H1 (cell line): Measurements from ENCODE around the gene ADGRD2. TPM values are rescaled to one million over a fixed set of nuclear protein-coding genes. Genes with fewer than 3 reads are reported as not detected.

ENCODE experiments used
- CTCF ChIA-PET: fragments of 300-600 bp; sonication (Branson Sonifier 250); formaldehyde crosslinking; loops from one replicate; lab custom pipeline; 2021; ENCODE audit not compliant: partially characterized antibody; lab: Charles Lee
- POLR2A ChIA-PET: fragments of 300-600 bp; sonication (Branson Sonifier 250); formaldehyde crosslinking; loops from one replicate; lab custom pipeline; 2021; ENCODE audit warnings: inconsistent platforms; ENCODE audit not compliant: partially characterized antibody; lab: Charles Lee
- DNase-seq, 2 experiments: peaks; one replicate each; pipeline versions ENCODE4 v3.0.0 to v3.0.0-alpha.2; 2010 to 2022; ENCODE audit warnings: low spot score in 2 of 2, low read depth in 1 of 2, mixed read lengths in 1 of 2
- FAIRE-seq: peaks from 2 replicates; lab custom pipeline; 2011; peaks lifted over from hg19 to GRCh38; lab: Jason Lieb, UNC
- H2AFZ ChIP-seq: 2 replicates; pipeline ENCODE4 v1.8.1; 2012; ENCODE audit warnings: low read length, inconsistent platforms
- H2AK5ac ChIP-seq: 2 replicates; pipeline ENCODE4 v1.6.1; 2013; ENCODE audit warnings: low read depth, low read length
- H2BK120ac ChIP-seq: replicated peaks from 2 replicates; pipeline ENCODE3; 2013; ENCODE audit warnings: low read depth, low read length, inconsistent platforms
- H2BK12ac ChIP-seq: 2 replicates; pipeline ENCODE4 v1.6.1; 2013; ENCODE audit warnings: low read depth, low read length
- H2BK15ac ChIP-seq: 2 replicates; pipeline ENCODE4 v1.6.1; 2013; ENCODE audit warnings: low read length
- H2BK20ac ChIP-seq: 2 replicates; pipeline ENCODE4 v1.6.1; 2013; ENCODE audit warnings: low read length
- H2BK5ac ChIP-seq: 2 replicates; pipeline ENCODE4 v1.6.1; 2013; ENCODE audit warnings: low read depth, low read length
- H3K14ac ChIP-seq: 2 replicates; pipeline ENCODE4 v1.6.1; 2013; ENCODE audit warnings: inconsistent platforms; ENCODE audit not compliant: insufficient read length
- H3K18ac ChIP-seq: 2 replicates; pipeline ENCODE4 v1.6.1; 2013; ENCODE audit warnings: low read length; ENCODE audit errors: extremely low read depth
- H3K23ac ChIP-seq: 2 replicates; pipeline ENCODE4 v1.6.1; 2013; ENCODE audit warnings: inconsistent platforms; ENCODE audit not compliant: insufficient read length
- H3K23me2 ChIP-seq: 2 replicates; pipeline ENCODE4 v1.6.1; 2013; ENCODE audit warnings: low read depth, low read length
- H3K27ac ChIP-seq: 2 replicates; pipeline ENCODE4 v1.6.1; 2011; ENCODE audit warnings: low read depth, low read length, inconsistent platforms
- H3K27me3 ChIP-seq, 4 experiments: replicated peaks in 1 of 4; 1 replicate in 1 of 4; 2 replicates in 3 of 4; pipeline versions ENCODE4 v1.6.1 to v1.8.1; 2011 to 2013; ENCODE audit warnings: low read length in 3 of 4, mild to moderate bottlenecking in 3 of 4, inconsistent platforms in 2 of 4, mixed read lengths in 2 of 4, moderate library complexity in 1 of 4; ENCODE audit not compliant: control insufficient read depth in 3 of 4, insufficient read depth in 3 of 4; ENCODE audit errors: extremely low read depth in 1 of 4
- H3K36me3 ChIP-seq, 4 experiments: 2 replicates each; pipeline versions ENCODE4 v1.6.1 to v1.8.1; 2011 to 2013; ENCODE audit warnings: mild to moderate bottlenecking in 4 of 4, low read length in 3 of 4, moderate library complexity in 2 of 4, control low read depth in 1 of 4, inconsistent platforms in 1 of 4; ENCODE audit not compliant: insufficient read depth in 4 of 4, control insufficient read depth in 2 of 4
- H3K4ac ChIP-seq: replicated peaks from 2 replicates; pipeline ENCODE3; 2013; ENCODE audit warnings: low read length, low read depth, mixed read lengths, inconsistent platforms; ENCODE audit not compliant: insufficient read length
- H3K4me1 ChIP-seq, 4 experiments: replicated peaks in 1 of 4; 1 replicate in 1 of 4; 2 replicates in 3 of 4; pipeline versions ENCODE4 v1.6.1 to v1.8.1; 2011 to 2013; ENCODE audit warnings: low read length in 3 of 4, inconsistent platforms in 2 of 4, mixed read lengths in 1 of 4; ENCODE audit not compliant: insufficient read depth in 4 of 4, control insufficient read depth in 3 of 4
- H3K4me2 ChIP-seq, 2 experiments: 2 replicates each; pipeline versions ENCODE4 v1.6.1 to v1.8.1; 2011 to 2013; ENCODE audit warnings: low read depth in 2 of 2, low read length in 2 of 2, control low read depth in 1 of 2, inconsistent platforms in 1 of 2, mild to moderate bottlenecking in 1 of 2; ENCODE audit not compliant: insufficient read depth in 1 of 2
- H3K4me3 ChIP-seq, 4 experiments: fragments of 200-600, 300-600 bp in 1 of 4; sonication (generic), shearing (Covaris generic), sonication (Bioruptor Twin) in 1 of 4; 2 replicates each; pipeline versions ENCODE4 v1.5.1 to v1.8.1; 2011 to 2016; ENCODE audit warnings: low read length in 4 of 4, low read depth in 3 of 4, control low read depth in 2 of 4, inconsistent platforms in 2 of 4, mild to moderate bottlenecking in 2 of 4, mixed read lengths in 1 of 4, moderate library complexity in 1 of 4; ENCODE audit not compliant: insufficient read depth in 2 of 4; ENCODE audit errors: extremely low read depth in 1 of 4
- H3K56ac ChIP-seq: replicated peaks from 2 replicates; pipeline ENCODE3; 2013; ENCODE audit warnings: low read depth, mild to moderate bottlenecking, mixed read lengths, low read length, inconsistent platforms; ENCODE audit not compliant: insufficient read length
- H3K79me1 ChIP-seq: 2 replicates; pipeline ENCODE4 v1.6.1; 2013; ENCODE audit warnings: low read depth, low read length, control low read depth
- H3K79me2 ChIP-seq, 2 experiments: 2 replicates each; pipeline versions ENCODE4 v1.6.1 to v1.8.1; 2012 to 2013; ENCODE audit warnings: low read length in 2 of 2, mild to moderate bottlenecking in 2 of 2, inconsistent platforms in 1 of 2; ENCODE audit not compliant: insufficient read depth in 2 of 2, control insufficient read depth in 1 of 2
- H3K9ac ChIP-seq, 4 experiments: replicated peaks in 1 of 4; 1 replicate in 1 of 4; 2 replicates in 3 of 4; pipeline versions ENCODE4 v1.6.1 to v1.8.1; 2011 to 2013; ENCODE audit warnings: low read depth in 3 of 4, low read length in 3 of 4, control low read depth in 2 of 4, mild to moderate bottlenecking in 2 of 4, moderate library complexity in 2 of 4, inconsistent platforms in 1 of 4; ENCODE audit errors: extremely low read depth in 1 of 4
- H3K9me3 ChIP-seq, 2 experiments: 2 replicates each; pipeline versions ENCODE4 v1.6.1 to v1.8.1; 2012 to 2013; ENCODE audit warnings: mild to moderate bottlenecking in 2 of 2, moderate library complexity in 2 of 2, control low read depth in 1 of 2, inconsistent platforms in 1 of 2, low read depth in 1 of 2, low read length in 1 of 2, mixed read lengths in 1 of 2; ENCODE audit not compliant: insufficient read depth in 2 of 2
- H4K20me1 ChIP-seq, 2 experiments: replicated peaks in 1 of 2; 2 replicates each; pipeline versions ENCODE3 to v1.8.1; 2011 to 2013; ENCODE audit warnings: inconsistent platforms in 2 of 2, low read length in 2 of 2, mild to moderate bottlenecking in 1 of 2; ENCODE audit not compliant: insufficient read depth in 2 of 2, control insufficient read depth in 1 of 2
- H4K5ac ChIP-seq: 2 replicates; pipeline ENCODE4 v1.6.1; 2013; ENCODE audit warnings: low read length, low read depth, mixed read lengths, inconsistent platforms; ENCODE audit not compliant: insufficient read length
- H4K8ac ChIP-seq: 2 replicates; pipeline ENCODE4 v1.8.0; 2013; ENCODE audit warnings: mild to moderate bottlenecking, moderate library complexity, low read length, inconsistent platforms; ENCODE audit not compliant: insufficient read depth; ENCODE audit errors: extremely low read depth
- H4K91ac ChIP-seq: replicated peaks from 2 replicates; pipeline ENCODE3; 2013; ENCODE audit warnings: low read length, mixed read lengths, inconsistent platforms; ENCODE audit not compliant: insufficient read length
- CBX8 ChIP-seq: fragments of 300-800, 300-1000 bp; sonication (generic); IDR thresholded peaks from 2 replicates; pipeline ENCODE4 v1.7.1; 2016; ENCODE audit warnings: low read depth, low read length, borderline replicate concordance
- CHD1 ChIP-seq: IDR thresholded peaks from 2 replicates; pipeline ENCODE4 v1.6.1; 2012; ENCODE audit warnings: low read depth, low read length, improper control_type of control experiment
- CTCF ChIP-seq, 3 experiments: IDR thresholded peaks; 1 replicate in 2 of 3; 2 replicates in 1 of 3; pipeline versions ENCODE4 v1.5.1 to v1.6.1; 2011; ENCODE audit warnings: low read length in 3 of 3, mild to moderate bottlenecking in 3 of 3, inconsistent platforms in 2 of 3, low read depth in 1 of 3, moderate library complexity in 1 of 3; ENCODE audit not compliant: insufficient read depth in 1 of 3; ENCODE audit errors: control extremely low read depth in 1 of 3
- GTF2F1 ChIP-seq: IDR thresholded peaks from 2 replicates; pipeline ENCODE4 v1.6.1; 2012; ENCODE audit warnings: low read depth, low read length, improper control_type of control experiment, borderline replicate concordance
- RAD21 ChIP-seq, 2 experiments: IDR thresholded peaks in 1 of 2; conservative IDR thresholded peaks in 1 of 2; 2 replicates each; pipeline ENCODE4 v1.6.1; 2011; ENCODE audit warnings: low read depth in 2 of 2, low read length in 2 of 2, improper control_type of control experiment in 1 of 2, inconsistent platforms in 1 of 2, mild to moderate bottlenecking in 1 of 2, moderate library complexity in 1 of 2
- RXRA ChIP-seq: IDR thresholded peaks from 2 replicates; pipeline ENCODE4 v1.6.1; 2011; ENCODE audit warnings: low read depth, mild to moderate bottlenecking, low read length, moderate library complexity; ENCODE audit not compliant: insufficient read depth
- SAP30 ChIP-seq: fragments of 300-600 bp; sonication (generic); IDR thresholded peaks from 2 replicates; pipeline ENCODE4 v1.7.1; 2012; ENCODE audit warnings: low read length, moderate library complexity, mild to moderate bottlenecking, inconsistent platforms; ENCODE audit not compliant: insufficient read depth, insufficient replicate concordance
- SIRT6 ChIP-seq: IDR thresholded peaks from one replicate; pipeline ENCODE4 v1.7.1; 2012; ENCODE audit warnings: low read length, inconsistent platforms
- WGBS, 2 experiments: shearing (Covaris generic) in 1 of 2; methylation state at CpG; one replicate each; pipeline versions ENCODE4 v1.1.6 to v1.1.7; 2013 to 2015; ENCODE audit warnings: low lambda C conversion rate in 2 of 2, mixed read lengths in 2 of 2, inconsistent platforms in 1 of 2, low coverage in 1 of 2, missing lambda C conversion rate in 1 of 2; ENCODE audit not compliant: insufficient replicate concordance in 2 of 2, insufficient coverage in 1 of 2, insufficient read length in 1 of 2; ENCODE audit errors: extremely low coverage in 1 of 2, missing lambda C conversion rate in 1 of 2; 5-methylcytosine and 5-hydroxymethylcytosine counted together
- polyA plus RNA-seq, 7 experiments: library from polyadenylated mRNA; depleted of rRNA in 3 of 7; stranded (reverse) in 5 of 7; unstranded in 2 of 7; fragments of >200 nt in 5 of 7; fragments of 200-250 nt in 2 of 7; gene quantifications; 1 replicate in 5 of 7; 2 replicates in 1 of 7; 4 replicates in 1 of 7; pipeline versions ENCODE4 v1.2.1 to v1.2.3, GENCODE V29; 2011 to 2013; ENCODE audit warnings: missing spikeins in 2 of 7, mixed read lengths in 2 of 7
- total RNA-seq: library from RNA; stranded (reverse); fragmentation: NEBNext Ultra II Directional; extraction: Animal tissue kit (Norgen Biotek cat#: 25700); gene quantifications from 2 replicates; pipeline ENCODE4 v1.2.1, GENCODE V29; 2021
- TF ChIP-seq, protein P1 (sequence below): IDR thresholded peaks from 2 replicates; pipeline ENCODE4 v1.6.1; 2012; ENCODE audit warnings: inconsistent platforms

The ADGRD2 gene
- total and polyA plus RNA-seq, 2 of the 8 experiments (the other 6 are each of a cell fraction or from before 2014, with no cell fraction given), result 0.41 to 1.4 TPM

DNA sequence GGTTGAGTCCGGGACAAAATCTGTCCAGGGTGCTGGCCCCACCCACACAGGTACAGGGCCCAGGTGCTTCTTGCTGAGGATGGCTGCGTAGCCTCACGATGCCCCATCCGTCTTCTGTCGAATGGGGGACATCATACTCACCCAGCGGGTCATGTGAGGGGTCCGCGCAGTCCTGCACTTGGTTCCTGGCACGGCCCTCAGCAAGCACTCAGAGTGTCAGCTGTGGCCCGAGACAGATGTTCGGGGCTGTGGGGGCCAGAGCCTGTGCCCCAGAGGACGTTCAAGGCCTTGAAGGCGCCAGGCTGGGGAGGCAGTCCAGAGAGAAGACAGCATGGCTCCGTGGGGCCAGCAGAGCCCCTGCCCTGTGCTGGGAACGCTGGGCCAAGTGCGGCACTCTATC, 29.1 kb downstream of the ADGRD2 start:
- Histone ChIP-seq H3K23ac (no peak overlapping the region), H3K27ac (no peak overlapping the region), H3K23me2 (peaks cover 10% of the 10 kb centered on the region; the same call in 1 of the 2 replicates), H3K79me2 (no peaks in the 10 kb centered on the region), H2BK15ac (peak overlapping the region; percentile 20; the same call in 1 of the 2 replicates), H2AK5ac (no peak overlapping the region), H3K56ac (no peak overlapping the region), H4K5ac (no peak overlapping the region), H3K79me1 (no peaks in the 10 kb centered on the region), H2BK120ac (no peak overlapping the region), H4K20me1 (peaks cover 0 to 7% of the 10 kb centered on the region in 2 experiments), H3K9ac (no peak overlapping the region), H3K4ac (no peak overlapping the region), H3K36me3 (no peaks in the 10 kb centered on the region), H3K27me3 (peaks cover 8 to 40% (median 38%) of the 10 kb centered on the region in 4 experiments), H3K4me1 (peaks cover 4 to 44% (median 32%) of the 10 kb centered on the region in 4 experiments), H2BK12ac (peak overlapping the region; percentile 90; the same call in 1 of the 2 replicates), H3K4me3 (no peak overlapping the region), H3K4me2 (no peak overlapping the region), H3K9me3 (no peaks in the 10 kb centered on the region), H2BK20ac (0 out of 2 replicates have a peak overlapping the region, but pooled peaks have one; percentile 48), H3K18ac (peak overlapping the region; percentile 87), H2AFZ (no peak overlapping the region), H3K14ac (no peak overlapping the region), H2BK5ac (peak overlapping the region; percentile 52; the same call in 1 of the 2 replicates), H4K91ac (peak overlapping the region; percentile 69), H4K8ac (no peak overlapping the region)
- FAIRE-seq, result no peak
- 90% methylated on average over 15 of the region's 16 CpGs; no CpG with 5 or more reads in 1 of the 2 experiments for WGBS, 2 experiments
- ChIA-PET POLR2A (interaction anchor here (1.0 to 1.5 kb wide), 2 partner anchors 26 to 27 kb away, joined by 3 read pairs; no protein-coding TSS in a partner anchor), CTCF (interaction anchor here (0.7 to 7.0 kb wide), 15 partner anchors 9 to 373 kb away, joined by 3 to 43 read pairs (median 3); no protein-coding TSS in a partner anchor)
- no peak for DNase-seq
- TF ChIP-seq CBX8 (no peak), RAD21 (IDR thresholded peaks at IDR 0.05 in 1 of 2, conservative IDR thresholded peaks at IDR 0.05 in 1 of 2; ENCODE audit: low read depth in 2 of 2, low read length in 2 of 2) (no peak), CTCF (IDR thresholded peaks at IDR 0.05; ENCODE audit: control extremely low read depth in 1 of 3, insufficient read depth in 1 of 3, low read depth in 1 of 3, low read length in 3 of 3) (no peak), SAP30 (no peak), RXRA (no peak), GTF2F1 (no peak), SIRT6 (no peak), CHD1 (no peak)
- TF ChIP-seq, protein P1, sequence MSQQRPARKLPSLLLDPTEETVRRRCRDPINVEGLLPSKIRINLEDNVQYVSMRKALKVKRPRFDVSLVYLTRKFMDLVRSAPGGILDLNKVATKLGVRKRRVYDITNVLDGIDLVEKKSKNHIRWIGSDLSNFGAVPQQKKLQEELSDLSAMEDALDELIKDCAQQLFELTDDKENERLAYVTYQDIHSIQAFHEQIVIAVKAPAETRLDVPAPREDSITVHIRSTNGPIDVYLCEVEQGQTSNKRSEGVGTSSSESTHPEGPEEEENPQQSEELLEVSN, result no peak
